T-helper 1 cell treated with Interleukin-12 subunit alpha and Interleukin-12 subunit beta and Interleukin-4 antibody, amounts not matched to agents 30 μg/mL and 1 μg/mL, for 36 hours (primary cell): ENCODE measurements around the gene DOK4.
A peak's percentile ranks its signal among the peaks of the same experiment; 100 is the strongest.
"Not testable (repeated sequence)": the region's sequence is repeated elsewhere in the genome, so short reads cannot be mapped to it uniquely, and the experiment has no call there.

Experiments
- H3K27ac Mint-ChIP-seq: one replicate; pipeline ENCODE4 v1.8.0; 2021; ENCODE audit warnings: mild to moderate bottlenecking, mixed read lengths
- H3K27me3 Mint-ChIP-seq: one replicate; pipeline ENCODE4 v1.8.0; 2021; ENCODE audit warnings: low read depth, mixed read lengths
- H3K36me3 Mint-ChIP-seq: one replicate; pipeline ENCODE4 v1.8.0; 2021; ENCODE audit warnings: low read depth, mixed read lengths
- H3K4me1 Mint-ChIP-seq: one replicate; pipeline ENCODE4 v1.8.0; 2021; ENCODE audit warnings: low read depth, mixed read lengths
- H3K4me3 Mint-ChIP-seq: one replicate; pipeline ENCODE4 v1.8.0; 2021; ENCODE audit warnings: mild to moderate bottlenecking, moderate library complexity, mixed read lengths
- H3K9me3 Mint-ChIP-seq: one replicate; pipeline ENCODE4 v1.8.0; 2021; ENCODE audit warnings: mixed read lengths

The DOK4 gene

GRCh38 chr16:57471209-57471608 lies 15.1 kb downstream of the DOK4 start:
- Mint-ChIP-seq H3K4me1 (peaks cover 8% of the 10 kb centered on the region), H3K4me3 (no peak overlapping the region), H3K27ac (no peak overlapping the region), H3K9me3 (no peaks in the 10 kb centered on the region), H3K36me3 (peaks cover 25% of the 10 kb centered on the region), H3K27me3 (no peaks in the 10 kb centered on the region)

DNA sequence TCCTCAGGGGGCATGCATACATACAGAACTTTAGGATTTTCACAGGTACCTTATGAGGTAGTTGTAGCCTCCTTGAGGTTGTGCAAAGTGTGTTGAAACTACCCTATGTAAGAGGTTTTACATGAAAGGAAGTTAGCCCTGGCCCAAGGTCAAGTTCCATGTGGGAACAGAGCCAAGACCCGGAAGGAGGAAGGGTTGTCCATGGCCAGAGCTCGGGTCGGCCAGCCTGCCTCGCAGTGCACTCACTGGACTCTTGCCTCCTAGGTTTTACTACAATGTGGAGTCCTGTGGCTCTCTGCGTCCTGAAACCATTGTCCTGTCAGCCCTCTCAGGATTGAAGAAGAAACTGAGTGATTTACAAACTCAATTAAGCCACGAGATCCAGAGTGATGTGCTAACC lies 15.6 kb downstream of the DOK4 start:
- no peaks in the 10 kb centered on the region for H3K27me3 Mint-ChIP-seq
- no peak overlapping the region for H3K27ac Mint-ChIP-seq
- peaks cover 6% of the 10 kb centered on the region for H3K4me1 Mint-ChIP-seq
- H3K36me3 Mint-ChIP-seq = peaks cover 29% of the 10 kb centered on the region
- no peak overlapping the region for H3K4me3 Mint-ChIP-seq
- no peaks in the 10 kb centered on the region for H3K9me3 Mint-ChIP-seq

DNA sequence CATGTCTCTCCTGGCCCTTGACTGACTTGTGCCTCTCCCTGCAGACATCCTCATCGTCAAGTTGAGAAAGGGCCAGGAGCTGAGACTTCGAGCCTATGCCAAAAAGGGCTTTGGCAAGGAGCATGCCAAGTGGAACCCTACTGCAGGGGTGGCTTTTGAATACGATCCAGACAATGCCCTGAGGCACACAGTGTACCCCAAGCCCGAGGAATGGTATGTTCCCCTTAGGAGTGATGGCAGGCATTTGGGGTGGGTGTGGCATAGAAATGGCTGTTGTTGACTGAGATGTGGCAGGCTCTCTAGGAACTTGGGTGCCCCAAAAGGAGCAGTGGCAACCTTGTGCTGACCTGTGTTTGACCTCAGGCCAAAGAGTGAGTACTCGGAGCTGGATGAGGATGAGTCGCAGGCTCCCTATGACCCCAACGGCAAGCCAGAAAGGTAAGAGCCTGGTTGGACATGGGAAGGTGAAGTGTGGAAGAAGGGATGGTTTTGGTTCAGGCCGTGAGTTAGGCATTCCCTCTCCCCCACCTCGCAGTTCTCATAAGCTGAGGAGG lies 16.3 kb downstream of the DOK4 start:
- Mint-ChIP-seq H3K27ac (no peak overlapping the region), H3K9me3 (no peaks in the 10 kb centered on the region), H3K4me3 (no peak overlapping the region), H3K4me1 (peaks cover 9% of the 10 kb centered on the region), H3K36me3 (peaks cover 31% of the 10 kb centered on the region), H3K27me3 (no peaks in the 10 kb centered on the region)

DNA sequence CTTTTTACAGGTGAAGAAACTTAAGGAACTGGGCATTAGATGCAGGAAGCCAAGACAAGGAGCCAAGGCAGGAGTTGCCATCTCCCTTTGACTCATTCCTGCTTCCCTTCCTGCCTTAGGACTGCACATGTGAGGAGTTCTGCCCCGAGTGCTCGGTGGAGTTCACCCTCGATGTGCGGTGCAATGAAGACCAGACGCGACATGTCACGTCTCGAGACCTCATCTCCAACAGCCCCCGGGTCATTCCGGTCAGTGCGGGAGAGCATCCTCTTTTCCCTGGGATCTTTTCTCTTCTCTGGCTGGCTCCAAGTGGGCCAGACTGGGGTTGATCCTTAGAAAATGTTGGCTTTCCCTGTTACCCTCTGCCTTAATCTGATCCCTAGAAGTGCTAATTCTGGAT lies 17.2 kb downstream of the DOK4 start:
- Mint-ChIP-seq H3K36me3 (peaks cover 36% of the 10 kb centered on the region), H3K27ac (no peak overlapping the region), H3K4me1 (peaks cover 15% of the 10 kb centered on the region), H3K4me3 (no peak overlapping the region), H3K9me3 (no peaks in the 10 kb centered on the region), H3K27me3 (no peaks in the 10 kb centered on the region)

GRCh38 chr16:57468346-57468745 lies 17.9 kb downstream of the DOK4 start:
- Mint-ChIP-seq H3K27ac (no peak overlapping the region), H3K36me3 (peaks cover 36% of the 10 kb centered on the region)

DNA sequence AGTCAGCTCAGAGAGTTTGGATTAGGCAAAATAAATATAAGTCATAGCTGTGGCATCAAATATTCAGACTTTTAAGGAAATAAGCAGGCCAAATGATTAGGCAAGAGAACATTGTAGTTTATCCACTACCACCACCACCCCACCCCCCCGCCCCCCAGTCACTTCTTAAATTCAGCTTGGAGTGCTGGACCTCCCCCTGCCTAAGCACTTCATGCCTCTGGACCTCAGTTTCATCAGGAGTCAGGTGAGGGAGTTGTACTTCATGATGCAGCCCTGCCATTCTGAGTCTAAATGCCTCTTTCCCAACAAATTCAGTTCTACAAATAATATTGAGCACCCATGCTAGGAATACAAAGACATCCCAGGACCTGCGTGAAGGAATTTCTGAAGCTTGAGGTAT lies 21.8 kb downstream of the DOK4 start:
- Mint-ChIP-seq H3K36me3 (peaks cover 32% of the 10 kb centered on the region), H3K4me3 (no peak overlapping the region), H3K4me1 (peaks cover 20% of the 10 kb centered on the region), H3K9me3 (no peaks in the 10 kb centered on the region), H3K27me3 (no peaks in the 10 kb centered on the region), H3K27ac (peak overlapping the region; percentile 17)

More at GRCh38 chr16:57468346-57468745, 17.9 kb downstream of the DOK4 start:
- Mint-ChIP-seq H3K27me3 (no peaks in the 10 kb centered on the region), H3K4me3 (no peak overlapping the region), H3K9me3 (no peaks in the 10 kb centered on the region), H3K4me1 (peaks cover 19% of the 10 kb centered on the region)

DNA sequence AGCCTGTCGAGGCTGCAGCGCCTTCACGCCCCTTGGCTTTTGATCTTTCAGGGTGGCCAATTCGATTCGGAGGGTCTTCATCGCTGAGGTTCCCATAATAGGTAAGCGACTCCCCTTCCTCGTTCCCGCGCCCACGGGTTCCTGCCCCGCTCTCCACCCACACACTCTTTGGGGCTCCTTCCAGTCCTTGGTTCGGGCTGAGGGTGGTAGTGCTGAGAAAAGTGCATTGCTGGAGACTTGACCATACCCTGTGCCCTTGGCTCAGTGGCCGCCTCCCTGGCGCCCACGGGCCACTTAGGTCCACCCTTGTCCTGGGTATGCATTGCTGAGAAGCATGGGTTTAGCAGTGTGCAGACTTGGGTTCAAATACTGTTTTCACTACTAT lies 23.3 kb downstream of the DOK4 start:
- Mint-ChIP-seq H3K36me3 (peaks cover 24% of the 10 kb centered on the region), H3K4me3 (peak overlapping the region; percentile 100), H3K27ac (peak overlapping the region; percentile 73), H3K27me3 (no peaks in the 10 kb centered on the region), H3K4me1 (peaks cover 20% of the 10 kb centered on the region), H3K9me3 (no peaks in the 10 kb centered on the region)

DNA sequence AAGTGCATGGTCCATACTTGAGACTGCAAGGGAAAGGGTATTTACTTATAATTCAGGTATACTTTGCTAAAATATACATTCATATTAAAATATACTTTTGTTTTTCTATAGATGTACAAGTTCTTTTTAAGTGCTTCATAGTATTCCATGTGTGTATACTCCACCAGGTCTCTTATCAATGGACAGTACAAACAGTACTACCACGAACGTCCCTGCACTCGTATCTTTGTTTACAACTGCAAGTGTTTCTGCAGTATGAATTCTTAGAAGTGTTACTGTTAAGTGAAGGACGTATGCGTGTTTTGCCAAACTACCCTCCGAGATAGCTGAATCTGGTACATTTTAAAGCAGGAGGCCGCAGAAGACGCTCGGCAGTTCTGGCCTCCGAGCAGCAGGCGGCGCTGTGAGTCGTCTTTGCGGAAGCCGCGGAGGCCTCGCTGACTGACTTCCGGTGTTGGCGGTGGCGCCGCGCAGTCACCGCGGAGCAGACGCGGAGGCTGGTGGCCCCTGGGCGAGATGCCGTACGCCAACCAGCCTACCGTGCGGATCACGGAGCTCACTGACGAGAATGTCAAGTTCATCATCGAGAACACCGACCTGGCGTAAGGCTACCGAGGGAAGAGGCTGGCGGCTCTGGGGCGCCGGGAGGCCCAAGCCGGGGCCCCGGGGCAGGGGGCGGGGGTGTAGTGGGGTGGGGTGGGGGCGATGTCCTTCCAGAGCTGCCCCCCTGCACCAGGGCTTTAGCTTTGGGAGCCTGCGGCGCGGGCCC lies 23.9 kb downstream of the DOK4 start, which contains the start of gene POLR2C:
TSS of gene POLR2C (plus strand) at position 471 of the 769 bp plus-strand sequence. CDS start at position 517, 46 bp downstream.
- Mint-ChIP-seq H3K36me3 (peaks cover 19% of the 10 kb centered on the region), H3K4me3 (peak within 1 kb of the TSS; percentile 100), H3K4me1 (peaks cover 20% of the 10 kb centered on the region), H3K27me3 (no peaks in the 10 kb centered on the region), H3K9me3 (no peaks in the 10 kb centered on the region), H3K27ac (peak within 1 kb of the TSS; percentile 99)

GRCh38 chr16:57452021-57452420 lies 34.3 kb downstream of the DOK4 start:
- H3K4me3 Mint-ChIP-seq = no peak overlapping the region
- peaks cover 28% of the 10 kb centered on the region for H3K36me3 Mint-ChIP-seq
- no peaks in the 10 kb centered on the region for H3K27me3 Mint-ChIP-seq
- H3K27ac Mint-ChIP-seq = no peak overlapping the region
- H3K4me1 Mint-ChIP-seq = peaks cover 11% of the 10 kb centered on the region
- H3K9me3 Mint-ChIP-seq = no peaks in the 10 kb centered on the region

DNA sequence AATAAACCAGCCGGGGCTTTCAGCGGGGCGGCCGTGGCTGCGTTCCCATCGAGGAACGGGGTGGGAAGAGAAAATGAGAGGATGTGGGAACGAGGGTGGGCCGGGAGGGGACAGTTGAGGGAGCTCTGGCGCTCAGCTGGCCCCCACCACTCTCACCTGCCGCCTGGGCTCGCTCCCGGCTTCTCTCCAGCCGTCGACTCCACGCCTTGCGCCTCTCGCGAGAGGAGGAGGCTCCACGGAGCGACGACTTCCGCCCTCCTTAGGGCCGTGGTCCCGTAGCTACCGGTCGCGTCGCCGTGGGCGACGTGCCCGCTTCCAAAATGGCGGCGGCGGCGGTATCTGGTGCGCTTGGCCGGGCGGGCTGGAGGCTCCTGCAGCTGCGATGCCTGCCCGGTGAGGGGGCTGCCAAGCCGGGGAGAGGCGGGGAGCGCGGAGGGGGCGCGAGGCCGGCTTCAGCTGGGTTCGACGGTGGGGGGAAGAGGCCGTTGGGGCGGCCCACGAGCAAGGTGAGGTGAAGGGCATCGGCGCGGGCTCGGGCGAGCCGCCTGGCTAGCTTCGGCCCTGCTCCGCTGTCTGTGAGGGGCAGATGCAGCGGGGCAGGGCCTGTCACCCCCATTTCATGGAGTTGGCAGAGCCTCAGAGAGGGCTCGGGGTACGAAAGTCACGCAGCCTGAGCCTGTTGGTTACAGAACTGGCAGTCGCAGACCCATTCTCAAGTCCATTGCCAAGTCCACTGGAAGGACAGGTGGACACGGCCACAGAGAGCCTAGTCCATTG lies 38.9 kb downstream of the DOK4 start, which contains the start of the genes CIAPIN1 and COQ9:
TSS of gene CIAPIN1 (minus strand) at position 200 of the 777 bp plus-strand sequence. CDS start 6,457 bp downstream, outside the sequence.
TSS of gene COQ9 (plus strand) at position 294 of the 777 bp plus-strand sequence. CDS start at position 321, 27 bp downstream.
- peaks cover 22% of the 10 kb centered on the region for H3K4me1 Mint-ChIP-seq
- no peaks in the 10 kb centered on the region for H3K9me3 Mint-ChIP-seq
- peak within 1 kb of the TSS; percentile 85 for H3K27ac Mint-ChIP-seq
- H3K36me3 Mint-ChIP-seq = peaks cover 9% of the 10 kb centered on the region
- H3K27me3 Mint-ChIP-seq = no peaks in the 10 kb centered on the region
- peak within 1 kb of the TSS; percentile 95 for H3K4me3 Mint-ChIP-seq

- Mint-ChIP-seq H3K9me3 (no peaks in the 10 kb centered on the region), H3K27me3 (no peaks in the 10 kb centered on the region), H3K4me1 (peaks cover 22% of the 10 kb centered on the region), H3K36me3 (peaks cover 10% of the 10 kb centered on the region), H3K27ac (peak overlapping the region; percentile 85), H3K4me3 (peak overlapping the region; percentile 95)
These were observed 39.6 kb downstream of the DOK4 start for GRCh38 chr16:57446531-57447185.

GRCh38 chr16:57445510-57445909 lies 40.8 kb downstream of the DOK4 start:
- no peak overlapping the region for H3K27ac Mint-ChIP-seq
- H3K4me3 Mint-ChIP-seq = peak overlapping the region; percentile 42
- peaks cover 16% of the 10 kb centered on the region for H3K36me3 Mint-ChIP-seq
- peaks cover 5% of the 10 kb centered on the region for H3K9me3 Mint-ChIP-seq
- H3K4me1 Mint-ChIP-seq = peaks cover 21% of the 10 kb centered on the region
- H3K27me3 Mint-ChIP-seq = no peaks in the 10 kb centered on the region

- no peak overlapping the region for H3K4me3 Mint-ChIP-seq
- H3K4me1 Mint-ChIP-seq = peaks cover 21% of the 10 kb centered on the region
- no peaks in the 10 kb centered on the region for H3K27me3 Mint-ChIP-seq
- H3K9me3 Mint-ChIP-seq = peaks cover 13% of the 10 kb centered on the region
- peaks cover 24% of the 10 kb centered on the region for H3K36me3 Mint-ChIP-seq
- no peak overlapping the region for H3K27ac Mint-ChIP-seq
These were observed 41.6 kb downstream of the DOK4 start for GRCh38 chr16:57444711-57445110.

DNA sequence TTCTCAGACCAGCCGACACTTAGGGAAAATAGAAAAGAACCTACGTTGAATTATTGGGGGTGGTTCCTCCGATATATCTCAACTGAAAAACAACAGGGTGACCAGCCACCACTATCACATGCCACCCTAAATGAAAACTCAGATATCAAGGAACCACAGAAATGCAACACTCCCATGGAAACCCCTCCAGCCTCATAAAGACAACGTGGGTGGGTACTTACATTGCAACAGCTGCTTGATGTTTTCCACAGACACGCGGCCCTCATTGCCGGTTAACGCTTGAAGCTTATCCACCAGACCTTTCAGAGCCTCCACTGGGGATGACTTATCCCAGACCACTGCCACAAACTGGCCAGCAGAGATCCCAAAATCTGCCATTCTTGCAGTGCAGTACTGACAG lies 45.7 kb downstream of the DOK4 start:
- H3K4me3 Mint-ChIP-seq, H3K27ac Mint-ChIP-seq, H3K27me3 Mint-ChIP-seq, H3K4me1 Mint-ChIP-seq: not testable (repeated sequence)
- Mint-ChIP-seq H3K36me3 (peaks cover 45% of the 10 kb centered on the region), H3K9me3 (peaks cover 15% of the 10 kb centered on the region)
